ENCODE results near the gene EIF4E. TPM values are rescaled to one million over a fixed set of nuclear protein-coding genes. Genes with fewer than 3 reads are reported as not detected.

Gene EIF4E
- total and polyA plus RNA-seq, 2 donors (not counting 1 experiment from before 2014, with no cell fraction given) = 20.9 to 71.2 TPM

- Mint-ChIP-seq H3K27ac (no peak overlapping the region), H3K27me3 (peaks cover 4% of the 10 kb centered on the region)
Measured at GRCh38 chr4:98961770-98962169, 32.8 kb upstream of the EIF4E start.

GRCh38 chr4:98959411-98959810 lies 30.5 kb upstream of the EIF4E start:
- intact Hi-C loops (cut with micrococcal nuclease) = no loop called here
- TF ChIP-seq, protein P1, sequence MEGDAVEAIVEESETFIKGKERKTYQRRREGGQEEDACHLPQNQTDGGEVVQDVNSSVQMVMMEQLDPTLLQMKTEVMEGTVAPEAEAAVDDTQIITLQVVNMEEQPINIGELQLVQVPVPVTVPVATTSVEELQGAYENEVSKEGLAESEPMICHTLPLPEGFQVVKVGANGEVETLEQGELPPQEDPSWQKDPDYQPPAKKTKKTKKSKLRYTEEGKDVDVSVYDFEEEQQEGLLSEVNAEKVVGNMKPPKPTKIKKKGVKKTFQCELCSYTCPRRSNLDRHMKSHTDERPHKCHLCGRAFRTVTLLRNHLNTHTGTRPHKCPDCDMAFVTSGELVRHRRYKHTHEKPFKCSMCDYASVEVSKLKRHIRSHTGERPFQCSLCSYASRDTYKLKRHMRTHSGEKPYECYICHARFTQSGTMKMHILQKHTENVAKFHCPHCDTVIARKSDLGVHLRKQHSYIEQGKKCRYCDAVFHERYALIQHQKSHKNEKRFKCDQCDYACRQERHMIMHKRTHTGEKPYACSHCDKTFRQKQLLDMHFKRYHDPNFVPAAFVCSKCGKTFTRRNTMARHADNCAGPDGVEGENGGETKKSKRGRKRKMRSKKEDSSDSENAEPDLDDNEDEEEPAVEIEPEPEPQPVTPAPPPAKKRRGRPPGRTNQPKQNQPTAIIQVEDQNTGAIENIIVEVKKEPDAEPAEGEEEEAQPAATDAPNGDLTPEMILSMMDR (IDR thresholded peaks at IDR 0.05) = no peak
- no peak for TF ChIP-seq EZH2 (IDR thresholded peaks at IDR 0.05; ENCODE audit: borderline replicate concordance, insufficient read depth, low read depth, low read length, poor library complexity, severe bottlenecking)
- no peaks in the 10 kb centered on the region for H3K27me3 ChIP-seq (replicated peaks in 1 of 4; ENCODE audit: control extremely low read depth in 1 of 4, control insufficient read depth in 3 of 4, insufficient read depth in 4 of 4, low read length in 3 of 4)
- ChIA-PET POLR2A (no interaction called here), CTCF (no interaction called here)
- no peak overlapping the region for H3K4me3 Mint-ChIP-seq
- no peaks in the 10 kb centered on the region for H4K20me1 ChIP-seq (ENCODE audit: control insufficient read depth, insufficient read depth, low read length, poor library complexity, severe bottlenecking)
- no peaks in the 10 kb centered on the region for H3K4me1 Mint-ChIP-seq
- H3K27ac Mint-ChIP-seq = no peak overlapping the region
- H3K9me3 ChIP-seq (ENCODE audit: control extremely low read depth in 1 of 3, control insufficient read depth in 2 of 3, insufficient read depth in 1 of 3, low read length in 2 of 3) = no peaks in the 10 kb centered on the region
- H3K36me3 ChIP-seq (replicated peaks in 1 of 2; ENCODE audit: control extremely low read depth in 1 of 2, control insufficient read depth in 1 of 2, extremely low read depth in 1 of 2, insufficient read depth in 2 of 2, low read length in 1 of 2) = no peaks in the 10 kb centered on the region
- no peaks in the 10 kb centered on the region for H3K79me2 ChIP-seq (ENCODE audit: control insufficient read depth, insufficient read depth, low read length)
- H3K4me2 ChIP-seq (replicated peaks; ENCODE audit: low read depth, low read length, poor library complexity, severe bottlenecking) = no peak overlapping the region
- DNase-seq (no peak), ATAC-seq (ENCODE audit: low read depth) (no peak)
- H3K27ac ChIP-seq (ENCODE audit: low read length in 2 of 2) = no peak overlapping the region
- no peak overlapping the region for H2AFZ ChIP-seq (ENCODE audit: insufficient read depth, low read depth, low read length, poor library complexity, severe bottlenecking)
- H3K4me1 ChIP-seq (ENCODE audit: control insufficient read depth in 2 of 2, insufficient read depth in 2 of 2, low read length in 2 of 2) = no peaks in the 10 kb centered on the region
- no peak overlapping the region for H3K4me3 ChIP-seq (ENCODE audit: control extremely low read depth in 1 of 5, extremely low read depth in 1 of 5, insufficient read depth in 1 of 5, low read depth in 2 of 5, low read length in 4 of 5)
- peaks cover 9% of the 10 kb centered on the region for H3K27me3 Mint-ChIP-seq
- no peaks in the 10 kb centered on the region for H3K9me3 Mint-ChIP-seq (ENCODE audit: insufficient read depth)
- 93% methylated on average over 2 of the region's 2 CpGs for WGBS (ENCODE audit: insufficient coverage)
- H3K9ac ChIP-seq (ENCODE audit: low read length) = no peak overlapping the region

More at GRCh38 chr4:98961770-98962169, 32.8 kb upstream of the EIF4E start:
- H3K27ac ChIP-seq (ENCODE audit: low read length in 2 of 2) = no peak overlapping the region
- H3K4me2 ChIP-seq (replicated peaks; ENCODE audit: low read depth, low read length, poor library complexity, severe bottlenecking) = no peak overlapping the region
- no peaks in the 10 kb centered on the region for H3K4me1 ChIP-seq (ENCODE audit: control insufficient read depth in 2 of 2, insufficient read depth in 2 of 2, low read length in 2 of 2)
- WGBS (ENCODE audit: insufficient coverage) = 94% methylated on average over 2 of the region's 2 CpGs
- intact Hi-C loops (cut with micrococcal nuclease) = no loop called here
- H3K4me1 Mint-ChIP-seq = no peaks in the 10 kb centered on the region
- no peak overlapping the region for H2AFZ ChIP-seq (ENCODE audit: insufficient read depth, low read depth, low read length, poor library complexity, severe bottlenecking)
- DNase-seq = no peak
- POLR2A ChIA-PET = no interaction called here
- no peaks in the 10 kb centered on the region for H4K20me1 ChIP-seq (ENCODE audit: control insufficient read depth, insufficient read depth, low read length, poor library complexity, severe bottlenecking)
- no peaks in the 10 kb centered on the region for H3K9me3 ChIP-seq (ENCODE audit: control extremely low read depth in 1 of 3, control insufficient read depth in 2 of 3, insufficient read depth in 1 of 3, low read length in 2 of 3)
- H3K36me3 ChIP-seq (replicated peaks in 1 of 2; ENCODE audit: control extremely low read depth in 1 of 2, control insufficient read depth in 1 of 2, extremely low read depth in 1 of 2, insufficient read depth in 2 of 2, low read length in 1 of 2) = no peaks in the 10 kb centered on the region
- CTCF ChIA-PET = interaction anchor here (1.1 kb wide), 1 partner anchor 33 kb away, joined by 3 read pairs; no protein-coding TSS in a partner anchor
- no peak for ATAC-seq (ENCODE audit: low read depth)
- H3K4me3 Mint-ChIP-seq = no peak overlapping the region
- H3K9ac ChIP-seq (ENCODE audit: low read length) = no peak overlapping the region
- H3K9me3 Mint-ChIP-seq (ENCODE audit: insufficient read depth) = peaks cover 2% of the 10 kb centered on the region
- no peak overlapping the region for H3K4me3 ChIP-seq (ENCODE audit: control extremely low read depth in 1 of 5, extremely low read depth in 1 of 5, insufficient read depth in 1 of 5, low read depth in 2 of 5, low read length in 4 of 5)
- TF ChIP-seq, protein P1 (IDR thresholded peaks at IDR 0.05) = no peak
- TF ChIP-seq EZH2 (IDR thresholded peaks at IDR 0.05; ENCODE audit: borderline replicate concordance, insufficient read depth, low read depth, low read length, poor library complexity, severe bottlenecking) = no peak
- no peaks in the 10 kb centered on the region for H3K79me2 ChIP-seq (ENCODE audit: control insufficient read depth, insufficient read depth, low read length)
- H3K27me3 ChIP-seq (replicated peaks in 1 of 4; ENCODE audit: control extremely low read depth in 1 of 4, control insufficient read depth in 3 of 4, insufficient read depth in 4 of 4, low read length in 3 of 4) = no peaks in the 10 kb centered on the region

All from B cell (primary cell).